ENCODE results near the gene MPL. TPM values are rescaled to one million over a fixed set of nuclear protein-coding genes. Genes with fewer than 3 reads are reported as not detected.

Gene MPL
- total RNA-seq, 1 experiment from 2014 or later: not detected

DNA sequence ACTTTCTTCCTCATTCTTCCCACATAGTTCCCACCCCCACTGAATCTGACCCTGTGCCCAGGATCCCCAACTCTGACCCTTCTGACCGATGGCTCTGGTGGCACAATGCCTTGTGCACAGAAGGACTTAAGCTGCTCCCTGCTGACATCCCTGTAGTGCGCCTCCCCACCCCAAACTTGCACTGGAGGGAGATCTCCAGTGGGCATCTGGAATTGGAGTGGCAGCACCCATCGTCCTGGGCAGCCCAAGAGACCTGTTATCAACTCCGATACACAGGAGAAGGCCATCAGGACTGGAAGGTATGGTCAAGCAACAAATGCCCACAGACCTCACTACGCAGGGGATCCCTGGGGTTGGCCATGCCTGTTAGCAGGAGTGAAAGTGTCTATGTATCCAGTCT lies 9.0 kb downstream of the MPL start:
- in situ Hi-C loops (cut with HindIII; ENCODE audit: low pct_unique_long_range_greater_than_20kb, low sequenced_read_pairs): no loop called here
- no peak for DNase-seq (ENCODE audit: low read depth, low spot score)

DNA sequence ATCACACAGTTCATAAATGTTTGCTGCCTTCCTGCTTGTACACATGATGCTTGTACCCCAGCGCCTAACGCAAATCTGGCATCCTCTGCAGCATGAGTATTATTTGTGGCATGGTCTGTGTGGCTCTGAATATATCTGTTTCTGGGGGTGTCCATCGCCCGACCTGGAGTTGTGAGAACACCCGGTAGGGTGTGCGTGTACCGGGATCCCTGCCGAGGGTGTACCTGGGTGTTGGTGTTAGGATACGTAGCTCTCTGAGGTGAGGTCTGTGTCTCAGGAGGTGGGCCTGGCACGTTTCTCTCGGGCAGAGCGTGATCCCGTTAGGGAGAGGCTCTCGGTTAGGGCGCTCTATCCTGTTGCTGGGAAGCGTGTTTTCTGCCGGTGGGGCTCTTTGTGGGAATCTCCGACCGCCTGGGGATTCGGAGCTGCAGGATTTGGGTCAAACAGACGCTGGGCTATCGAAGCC lies 10.8 kb downstream of the MPL start:
- no peak for DNase-seq (ENCODE audit: low read depth, low spot score)
- in situ Hi-C loops (cut with HindIII; ENCODE audit: low pct_unique_long_range_greater_than_20kb, low sequenced_read_pairs): no loop called here

DNA sequence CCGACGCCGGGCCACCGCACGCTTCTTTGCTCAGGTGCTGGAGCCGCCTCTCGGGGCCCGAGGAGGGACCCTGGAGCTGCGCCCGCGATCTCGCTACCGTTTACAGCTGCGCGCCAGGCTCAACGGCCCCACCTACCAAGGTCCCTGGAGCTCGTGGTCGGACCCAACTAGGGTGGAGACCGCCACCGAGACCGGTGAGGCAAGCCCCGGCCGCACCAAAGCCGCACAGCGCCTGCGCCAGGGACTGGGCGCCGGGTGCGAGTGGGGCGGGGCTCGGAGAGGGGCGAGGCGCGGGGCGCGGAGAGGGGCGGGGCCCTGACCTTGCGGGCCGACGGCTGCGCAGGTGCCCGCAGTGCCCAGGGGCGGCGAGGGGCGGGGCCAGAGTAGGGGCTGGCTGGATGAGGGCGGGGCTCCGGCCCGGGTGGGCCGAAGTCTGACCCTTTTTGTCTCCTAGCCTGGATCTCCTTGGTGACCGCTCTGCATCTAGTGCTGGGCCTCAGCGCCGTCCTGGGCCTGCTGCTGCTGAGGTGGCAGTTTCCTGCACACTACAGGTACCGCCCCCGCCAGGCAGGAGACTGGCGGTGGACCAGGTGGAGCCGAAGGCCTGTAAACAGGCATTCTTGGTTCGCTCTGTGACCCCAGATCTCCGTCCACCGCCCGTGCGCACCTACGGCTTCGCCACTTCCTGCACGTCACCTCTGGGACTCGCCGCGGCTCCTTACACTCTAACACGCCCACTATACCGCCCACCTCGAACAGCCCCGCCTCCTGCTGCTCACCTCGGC lies 11.4 kb downstream of the MPL start:
- peak; percentile 87 for DNase-seq (ENCODE audit: low read depth, low spot score)
- in situ Hi-C loops (cut with HindIII; ENCODE audit: low pct_unique_long_range_greater_than_20kb, low sequenced_read_pairs): no loop called here

DNA sequence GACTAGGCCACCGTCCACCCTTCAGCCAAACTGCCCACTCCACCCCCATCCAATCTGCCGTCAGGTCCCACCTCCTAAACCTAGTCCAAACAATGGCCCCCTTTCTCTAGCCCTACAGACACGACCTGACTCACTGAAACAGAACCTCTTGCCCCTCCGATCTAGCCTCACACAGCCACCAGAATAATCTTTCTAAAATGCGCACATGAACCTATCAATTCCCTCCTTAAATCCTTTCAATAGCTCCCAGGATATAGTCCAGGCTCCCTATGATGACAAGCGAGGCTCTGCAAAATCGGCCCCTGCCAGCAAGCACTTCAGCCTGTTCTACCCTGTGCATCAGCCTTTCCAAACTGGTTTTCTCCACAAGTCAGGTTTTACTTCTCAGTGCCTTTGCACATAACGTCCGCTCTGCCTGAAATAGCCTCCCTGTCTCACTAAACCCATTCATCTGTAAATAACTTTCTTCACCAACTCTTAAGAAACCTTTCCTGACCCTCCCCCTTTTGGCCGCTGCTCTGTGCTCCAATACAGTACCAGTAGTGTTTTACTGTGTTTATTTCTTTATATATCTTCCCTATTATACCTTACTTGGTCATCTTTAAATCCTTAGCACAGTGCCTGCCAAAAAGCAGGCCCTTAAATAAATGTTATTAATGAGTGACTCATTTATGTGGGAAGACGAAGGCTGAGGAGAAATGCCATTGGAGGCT lies 12.1 kb downstream of the MPL start:
- no peak for DNase-seq (ENCODE audit: low read depth, low spot score)

DNA sequence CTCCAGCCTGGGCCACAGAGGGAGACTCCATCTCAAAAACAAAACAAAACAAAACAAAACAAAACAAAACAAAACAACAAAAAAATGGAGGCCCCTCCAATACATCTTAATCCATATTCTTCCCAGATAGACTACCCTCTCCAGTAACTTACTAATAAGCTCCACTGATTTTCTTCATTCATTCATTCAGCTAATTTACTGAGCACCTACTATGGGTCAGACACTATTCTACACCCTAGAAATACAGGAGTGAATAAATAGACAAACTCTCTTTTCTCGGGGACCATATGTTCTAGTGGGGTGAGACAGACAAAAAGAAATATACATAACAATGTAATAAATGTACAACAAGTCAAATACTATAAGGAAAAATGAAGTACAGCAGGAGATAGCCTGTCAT lies 13.4 kb downstream of the MPL start:
- DNase-seq (ENCODE audit: low read depth, low spot score): no peak
- in situ Hi-C loops (cut with HindIII; ENCODE audit: low pct_unique_long_range_greater_than_20kb, low sequenced_read_pairs): no loop called here

More for the DNA sequence above, 12.1 kb downstream of the MPL start:
- in situ Hi-C loops (cut with HindIII; ENCODE audit: low pct_unique_long_range_greater_than_20kb, low sequenced_read_pairs): no loop called here

DNA sequence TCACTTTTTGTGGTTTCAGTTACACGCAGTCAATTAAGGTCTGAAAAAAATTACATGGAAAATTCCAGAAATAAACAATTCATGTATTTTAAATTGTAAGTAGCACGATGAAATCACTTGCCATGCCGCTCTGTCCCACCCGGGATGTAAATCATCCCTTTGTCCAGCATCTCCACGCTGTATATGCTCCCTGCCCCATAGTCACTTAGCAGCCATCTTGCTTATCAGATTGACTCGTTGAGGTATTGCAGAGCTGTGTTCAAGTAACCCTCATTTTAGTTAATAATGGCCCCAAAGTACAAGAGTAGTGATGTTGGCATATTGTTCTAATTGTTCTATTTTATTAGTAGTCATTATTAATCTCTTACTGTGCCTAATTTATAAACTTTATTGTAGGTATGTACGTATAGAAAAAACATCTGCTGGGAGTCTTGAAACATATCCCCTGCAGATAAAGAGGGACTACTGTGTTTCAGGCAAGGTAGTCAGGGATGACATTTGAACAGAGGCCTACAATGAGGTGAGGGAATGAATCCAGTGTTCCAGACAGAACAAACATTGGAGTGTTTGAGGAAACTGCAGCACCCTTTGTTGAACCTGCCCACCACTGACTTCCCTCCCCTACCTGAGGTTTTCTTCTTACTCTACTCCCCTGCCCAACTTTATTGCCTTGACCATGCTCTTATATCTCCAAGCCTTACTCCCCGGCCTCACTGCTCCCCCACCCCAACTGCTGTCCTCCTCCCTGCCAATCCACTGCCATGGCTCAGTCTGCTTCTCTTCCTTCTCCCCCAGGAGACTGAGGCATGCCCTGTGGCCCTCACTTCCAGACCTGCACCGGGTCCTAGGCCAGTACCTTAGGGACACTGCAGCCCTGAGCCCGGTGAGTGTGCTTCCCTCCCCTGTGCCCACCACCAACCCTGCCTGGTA lies 14.1 kb downstream of the MPL start:
- in situ Hi-C loops (cut with HindIII; ENCODE audit: low pct_unique_long_range_greater_than_20kb, low sequenced_read_pairs): no loop called here
- DNase-seq (ENCODE audit: low read depth, low spot score): no peak

DNA sequence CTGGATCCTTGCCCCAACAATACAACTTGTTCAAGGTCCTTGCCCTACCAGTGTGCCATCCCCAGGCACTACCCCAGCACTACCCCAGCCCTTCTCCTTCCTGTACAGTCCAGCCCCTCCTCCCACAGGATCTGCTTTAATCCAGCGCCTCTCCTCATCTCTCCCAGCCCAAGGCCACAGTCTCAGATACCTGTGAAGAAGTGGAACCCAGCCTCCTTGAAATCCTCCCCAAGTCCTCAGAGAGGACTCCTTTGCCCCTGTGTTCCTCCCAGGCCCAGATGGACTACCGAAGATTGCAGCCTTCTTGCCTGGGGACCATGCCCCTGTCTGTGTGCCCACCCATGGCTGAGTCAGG lies 14.7 kb downstream of the MPL start:
- DNase-seq (ENCODE audit: low read depth, low spot score): no peak
- in situ Hi-C loops (cut with HindIII; ENCODE audit: low pct_unique_long_range_greater_than_20kb, low sequenced_read_pairs): no loop called here

DNA sequence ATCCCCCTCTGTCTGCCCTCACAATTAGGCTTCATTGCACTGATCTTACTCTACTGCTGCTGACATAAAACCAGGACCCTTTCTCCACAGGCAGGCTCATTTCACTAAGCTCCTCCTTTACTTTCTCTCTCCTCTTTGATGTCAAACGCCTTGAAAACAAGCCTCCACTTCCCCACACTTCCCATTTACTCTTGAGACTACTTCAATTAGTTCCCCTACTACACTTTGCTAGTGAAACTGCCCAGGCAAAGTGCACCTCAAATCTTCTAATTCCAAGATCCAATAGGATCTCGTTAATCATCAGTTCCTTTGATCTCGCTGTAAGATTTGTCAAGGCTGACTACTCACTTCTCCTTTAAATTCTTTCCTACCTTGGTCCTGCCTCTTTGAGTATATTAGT lies 15.3 kb downstream of the MPL start:
- no peak for DNase-seq (ENCODE audit: low read depth, low spot score)
- in situ Hi-C loops (cut with HindIII; ENCODE audit: low pct_unique_long_range_greater_than_20kb, low sequenced_read_pairs): no loop called here

DNA sequence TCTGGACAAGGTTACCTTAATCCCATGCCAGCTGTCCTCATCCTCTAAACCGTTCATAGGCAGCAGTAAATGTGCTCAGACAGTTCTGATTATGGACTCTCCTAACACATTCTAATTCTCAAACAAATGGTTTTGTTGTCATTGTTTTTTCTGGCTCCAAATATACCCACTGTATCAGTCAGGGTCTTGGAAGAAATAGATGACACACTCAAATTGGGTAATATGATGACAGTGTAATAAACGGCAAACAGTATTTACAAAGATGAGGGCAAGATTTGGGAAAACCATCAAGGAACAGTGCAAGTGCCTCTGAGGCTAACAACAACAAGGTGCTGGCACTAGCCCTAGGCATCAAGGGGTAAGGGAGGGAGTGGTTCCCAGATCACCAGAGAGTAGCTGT lies 16.9 kb downstream of the MPL start:
- in situ Hi-C loops (cut with HindIII; ENCODE audit: low pct_unique_long_range_greater_than_20kb, low sequenced_read_pairs): no loop called here
- no peak for DNase-seq (ENCODE audit: low read depth, low spot score)

DNA sequence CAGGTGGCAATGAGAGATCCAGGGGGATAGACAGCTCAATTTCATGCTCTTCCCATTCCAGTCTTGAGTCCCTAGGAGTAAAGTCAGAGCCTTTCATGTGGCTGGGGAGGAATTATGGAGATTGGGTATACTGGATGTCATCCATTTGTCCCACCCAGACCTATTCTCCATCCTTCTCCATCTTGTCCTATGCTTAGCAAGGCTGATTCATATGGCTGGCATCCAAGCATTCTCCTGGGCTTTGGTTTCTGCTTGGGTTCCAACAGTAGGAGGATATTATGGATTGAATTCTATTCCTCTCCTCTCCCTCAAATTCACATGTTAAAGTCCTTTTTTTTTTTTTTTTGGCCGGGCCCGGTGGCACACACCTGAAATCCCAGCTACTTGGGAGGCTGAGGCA lies 17.3 kb downstream of the MPL start:
- in situ Hi-C loops (cut with HindIII; ENCODE audit: low pct_unique_long_range_greater_than_20kb, low sequenced_read_pairs): no loop called here
- no peak for DNase-seq (ENCODE audit: low read depth, low spot score)

DNA sequence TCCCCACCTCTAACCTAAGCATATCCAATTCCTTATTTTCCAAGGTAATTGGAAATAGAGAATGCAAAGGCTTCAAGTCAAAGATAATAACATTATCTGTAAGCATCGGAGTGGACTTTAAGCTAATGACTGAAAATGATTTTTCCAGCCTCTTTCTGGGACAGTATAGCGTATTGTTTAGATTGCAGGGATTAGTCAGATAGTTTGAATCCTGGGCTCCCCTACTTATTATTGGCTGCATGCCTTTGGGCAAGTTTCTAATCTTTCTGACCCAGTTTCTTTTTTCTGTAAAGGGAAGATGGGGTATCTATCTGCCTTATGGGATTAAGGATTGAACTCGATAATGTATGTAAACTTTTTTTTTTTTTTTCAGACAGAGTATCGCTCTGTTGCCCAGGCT lies 19.6 kb downstream of the MPL start:
- no peak for DNase-seq (ENCODE audit: low read depth, low spot score)
- in situ Hi-C loops (cut with HindIII; ENCODE audit: low pct_unique_long_range_greater_than_20kb, low sequenced_read_pairs): no loop called here

DNA sequence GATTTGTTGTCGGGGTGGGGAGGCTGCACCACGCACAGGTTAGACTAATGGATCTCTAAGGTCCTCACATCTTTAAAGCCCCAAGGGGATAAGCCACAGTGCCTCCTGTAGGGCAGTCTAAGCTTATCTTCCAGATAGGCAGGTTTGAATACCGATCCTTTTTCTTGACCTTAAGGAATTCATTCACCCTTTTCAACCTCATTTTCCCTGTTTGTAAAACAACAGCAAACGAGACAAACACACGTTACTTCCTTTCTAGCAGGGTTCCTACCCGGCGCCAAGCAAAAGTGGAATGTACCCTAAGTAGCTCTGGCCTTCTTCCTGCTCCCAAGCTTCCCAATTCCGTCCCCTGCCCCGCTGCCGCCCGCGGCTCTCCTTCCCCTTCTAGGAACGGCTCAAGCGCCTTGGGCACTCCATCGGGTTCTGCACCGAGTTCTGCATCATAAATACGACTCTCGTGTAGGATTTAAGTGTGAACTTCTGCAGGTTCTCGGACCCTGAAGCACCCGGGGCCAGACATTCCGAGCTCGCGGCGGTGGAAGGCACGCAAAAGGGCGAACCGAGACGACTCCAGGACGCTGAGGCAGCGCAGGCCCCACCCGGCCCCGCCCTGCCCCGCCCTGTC lies 20.6 kb downstream of the MPL start:
- in situ Hi-C loops (cut with HindIII; ENCODE audit: low pct_unique_long_range_greater_than_20kb, low sequenced_read_pairs): no loop called here

DNA sequence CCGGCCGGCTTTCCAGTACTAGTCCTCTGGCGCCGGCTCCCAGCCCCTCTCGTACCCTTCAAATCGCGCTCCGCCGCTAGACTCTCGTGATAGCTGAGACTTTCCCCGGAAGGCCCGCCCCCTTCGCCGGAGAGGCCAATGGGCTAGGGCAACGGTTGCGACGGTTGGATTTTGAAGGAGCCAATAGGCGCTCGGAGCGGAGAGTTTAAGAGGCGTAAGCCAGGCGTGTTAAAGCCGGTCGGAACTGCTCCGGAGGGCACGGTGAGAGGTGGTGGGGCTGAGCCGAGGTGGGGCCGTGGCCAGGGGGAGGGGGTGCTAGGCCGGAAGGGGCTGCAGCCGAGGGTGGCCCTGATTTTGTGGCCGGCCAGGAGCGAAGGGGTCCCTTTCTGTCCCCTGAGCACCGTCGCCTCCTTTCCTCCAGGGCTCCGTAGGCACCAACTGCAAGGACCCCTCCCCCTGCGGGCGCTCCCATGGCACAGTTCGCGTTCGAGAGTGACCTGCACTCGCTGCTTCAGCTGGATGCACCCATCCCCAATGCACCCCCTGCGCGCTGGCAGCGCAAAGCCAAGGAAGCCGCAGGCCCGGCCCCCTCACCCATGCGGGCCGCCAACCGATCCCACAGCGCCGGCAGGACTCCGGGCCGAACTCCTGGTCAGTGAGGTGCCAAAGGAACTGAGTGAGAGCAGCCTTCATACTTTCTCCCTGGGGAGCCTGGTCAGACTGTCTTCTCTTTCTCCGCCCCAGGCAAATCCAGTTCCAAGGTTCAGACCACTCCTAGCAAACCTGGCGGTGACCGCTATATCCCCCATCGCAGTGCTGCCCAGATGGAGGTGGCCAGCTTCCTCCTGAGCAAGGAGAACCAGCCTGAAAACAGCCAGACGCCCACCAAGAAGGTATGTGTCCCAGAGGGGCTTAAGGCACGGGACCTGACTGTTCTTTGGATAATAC lies 21.4 kb downstream of the MPL start, which contains the start of gene CDC20:
Gene CDC20, plus strand, starts transcription at position 236 of the 948 bp plus-strand sequence. Its CDS starts 235 bp downstream, at position 471.
- peak; percentile 98 for DNase-seq (ENCODE audit: low read depth, low spot score)
- in situ Hi-C loops (cut with HindIII; ENCODE audit: low pct_unique_long_range_greater_than_20kb, low sequenced_read_pairs): no loop called here

More for the DNA sequence above, 20.6 kb downstream of the MPL start:
- DNase-seq (ENCODE audit: low read depth, low spot score): peak; percentile 60

DNA sequence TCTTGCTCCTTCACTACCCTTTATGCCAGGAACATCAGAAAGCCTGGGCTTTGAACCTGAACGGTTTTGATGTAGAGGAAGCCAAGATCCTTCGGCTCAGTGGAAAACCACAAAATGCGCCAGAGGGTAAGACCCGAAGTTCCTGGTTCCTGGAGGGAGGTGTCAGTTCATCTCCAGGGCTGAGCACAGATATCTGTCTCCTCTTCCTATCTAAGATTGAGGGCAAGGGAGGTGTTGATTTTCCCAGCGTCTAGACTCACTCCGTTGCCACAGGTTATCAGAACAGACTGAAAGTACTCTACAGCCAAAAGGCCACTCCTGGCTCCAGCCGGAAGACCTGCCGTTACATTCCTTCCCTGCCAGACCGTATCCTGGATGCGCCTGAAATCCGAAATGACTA lies 22.1 kb downstream of the MPL start:
- in situ Hi-C loops (cut with HindIII; ENCODE audit: low pct_unique_long_range_greater_than_20kb, low sequenced_read_pairs): no loop called here
- no peak for DNase-seq (ENCODE audit: low read depth, low spot score)

DNA sequence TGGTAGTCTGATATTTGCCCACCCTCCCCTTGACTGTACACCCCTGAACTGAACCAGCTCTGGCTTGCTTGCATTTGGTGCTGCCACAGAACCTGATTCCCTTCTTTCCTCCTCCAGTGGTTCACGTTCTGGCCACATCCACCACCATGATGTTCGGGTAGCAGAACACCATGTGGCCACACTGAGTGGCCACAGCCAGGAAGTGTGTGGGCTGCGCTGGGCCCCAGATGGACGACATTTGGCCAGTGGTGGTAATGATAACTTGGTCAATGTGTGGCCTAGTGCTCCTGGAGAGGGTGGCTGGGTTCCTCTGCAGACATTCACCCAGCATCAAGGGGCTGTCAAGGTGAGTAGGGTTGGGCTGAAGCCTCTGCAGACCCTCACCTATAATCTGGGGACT lies 23.0 kb downstream of the MPL start:
- no peak for DNase-seq (ENCODE audit: low read depth, low spot score)
- in situ Hi-C loops (cut with HindIII; ENCODE audit: low pct_unique_long_range_greater_than_20kb, low sequenced_read_pairs): no loop called here

DNA sequence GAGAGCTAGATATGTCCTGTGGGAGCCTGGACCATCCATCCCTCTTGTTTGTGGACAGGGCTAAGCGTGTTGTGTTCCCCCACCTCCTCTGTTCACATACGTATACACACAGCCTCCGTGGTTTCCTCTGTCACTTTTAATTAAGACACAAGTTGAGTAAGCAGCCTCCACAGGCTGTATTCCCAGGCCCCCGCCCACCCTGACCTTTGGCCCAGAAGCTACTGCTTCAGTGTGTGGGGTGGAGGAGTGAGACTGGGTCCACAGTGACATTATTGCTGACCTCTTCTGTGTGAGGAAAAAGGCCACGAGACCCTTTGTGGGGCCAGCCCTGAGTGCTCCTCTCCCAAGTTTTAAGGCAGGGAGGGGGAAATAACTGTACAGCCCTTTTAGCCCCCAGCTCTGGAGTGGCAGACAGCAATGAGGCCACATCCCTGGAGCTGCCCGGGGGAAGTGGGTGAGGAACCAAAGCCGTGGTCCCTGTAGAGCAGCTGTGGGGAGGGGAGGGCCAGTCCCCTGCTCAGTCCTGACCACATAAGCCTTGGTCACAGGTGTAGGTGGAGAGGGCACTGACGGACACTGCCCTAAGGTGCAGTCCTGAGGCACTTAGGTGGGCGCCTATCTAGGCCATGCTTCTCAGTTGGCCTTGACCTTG lies 25.8 kb downstream of the MPL start:
- in situ Hi-C loops (cut with HindIII; ENCODE audit: low pct_unique_long_range_greater_than_20kb, low sequenced_read_pairs): no loop called here
- DNase-seq (ENCODE audit: low read depth, low spot score): no peak

Data from SK-MEL-5 (cell line).